ENCODE data around the gene GBGT1. TPM values are rescaled to one million over a fixed set of nuclear protein-coding genes. Genes with fewer than 3 reads are reported as not detected.

The GBGT1 gene
- 16.5 and 32.2 TPM in 2 replicates for total RNA-seq

GRCh38 chr9:133163504-133164172, at the start of gene GBGT1:
TSS of gene GBGT1 (minus strand) at chr9:133163914. CDS start at chr9:133162412, 1,502 bp downstream.

GRCh38 chr9:133208880-133209300, 45.2 kb upstream of the GBGT1 start, which contains the start of gene OBP2B:
TSS of gene OBP2B (minus strand) at chr9:133209250. CDS start at chr9:133209199, 51 bp downstream.

DNA sequence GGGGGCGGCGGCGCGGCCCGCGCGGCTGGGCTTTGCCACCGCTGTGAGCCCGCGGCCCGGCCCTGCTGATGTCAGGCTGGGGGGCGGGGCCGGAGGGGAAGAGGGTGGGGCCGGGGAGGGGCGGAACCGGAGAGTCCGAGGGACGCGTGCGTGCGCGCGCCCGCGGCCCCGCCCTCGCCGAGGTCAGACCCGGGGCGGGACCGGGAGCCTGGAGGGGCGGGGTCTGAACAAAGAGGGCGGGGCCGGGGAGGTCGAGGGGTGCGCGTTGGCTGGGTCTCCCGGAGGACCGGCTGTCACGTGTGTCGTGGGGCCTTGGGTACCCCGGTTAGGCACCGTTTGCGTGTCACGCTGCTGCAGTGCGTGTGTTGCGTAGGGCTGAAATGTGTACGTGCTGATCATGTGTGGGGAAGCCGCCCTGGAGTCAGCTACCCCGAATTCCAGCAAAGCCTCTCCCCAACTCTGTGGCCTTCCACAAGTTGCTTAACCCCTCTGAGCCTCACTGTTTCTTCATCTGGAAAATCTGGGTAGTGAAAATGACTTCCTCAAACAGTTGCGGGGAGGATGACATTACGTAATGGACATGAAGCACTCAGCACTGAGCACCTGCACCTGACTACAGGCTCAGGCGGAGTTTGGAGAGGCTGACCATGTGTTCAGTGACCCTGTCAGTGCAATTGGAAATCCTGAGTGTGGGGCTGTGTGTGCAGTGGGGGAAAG, 42.4 kb downstream of the GBGT1 start, which contains the start of gene RALGDS:
TSS of gene RALGDS (minus strand) at position 43 of the 717 bp plus-strand sequence. CDS start 86 bp downstream, outside the sequence.

Other genes starting within 250 kb of the GBGT1 start
- 19.7 and 22.4 TPM in 2 replicates for gene TSC1, start 219.3 kb downstream of the GBGT1 start, total RNA-seq
- under 0.01 TPM in 1 of 2 replicates, not detected in the other for gene GFI1B, start 185.2 kb downstream of the GBGT1 start, total RNA-seq
- gene GTF3C5, start 132.9 kb downstream of the GBGT1 start, total RNA-seq, result 35.9 and 36.1 TPM in 2 replicates
- 0.09 TPM in 1 of 2 replicates, not detected in the other for gene CEL, start 101.9 kb downstream of the GBGT1 start, total RNA-seq
- gene RALGDS, start 42.7 kb downstream of the GBGT1 start, total RNA-seq, result 31.1 and 46.1 TPM in 2 replicates
- not detected in 2 replicates for gene OBP2B, start 45.3 kb upstream of the GBGT1 start, total RNA-seq
- 0.43 TPM in 2 replicates for gene ABO, start 111.3 kb upstream of the GBGT1 start, total RNA-seq
- 8.0 and 10.5 TPM in 2 replicates for gene SURF6, start 172.3 kb upstream of the GBGT1 start, total RNA-seq
- gene MED22, start 184.2 kb upstream of the GBGT1 start, total RNA-seq, result 12.1 and 12.5 TPM in 2 replicates
- gene RPL7A, start 184.3 kb upstream of the GBGT1 start, total RNA-seq, result 2,195 and 2,415 TPM in 2 replicates
- gene SURF1, start 192.6 kb upstream of the GBGT1 start, total RNA-seq, result 21.3 and 31.9 TPM in 2 replicates
- 10.1 and 12.5 TPM in 2 replicates for gene SURF2, start 192.6 kb upstream of the GBGT1 start, total RNA-seq
- gene SURF4, start 212.1 kb upstream of the GBGT1 start, total RNA-seq, result 283 and 354 TPM in 2 replicates
- 0.69 and 0.98 TPM in 2 replicates for gene STKLD1, start 212.5 kb upstream of the GBGT1 start, total RNA-seq